PC-9 (cell line): Measurements from ENCODE around the gene CTLA4. TPM values are rescaled to one million over a fixed set of nuclear protein-coding genes. Genes with fewer than 3 reads are reported as not detected.

ENCODE experiments used
- BruUV-seq: library from RNA; stranded (reverse); fragments of 400-500 nt; replicated peaks from 2 replicates; lab custom pipeline; 2021; lab: Mats Ljungman, UMichigan
- CTCF ChIA-PET: fragments of 300-600 bp; sonication (Branson Sonifier 250); formaldehyde crosslinking; loops from one replicate; lab custom pipeline; 2022; ENCODE audit warnings: antibody characterized with exemption; lab: Charles Lee
- POLR2A ChIA-PET: fragments of 300-600 bp; sonication (Branson Sonifier 250); formaldehyde crosslinking; loops from one replicate; lab custom pipeline; 2022; ENCODE audit warnings: antibody characterized with exemption; ENCODE audit not compliant: unreplicated experiment; lab: Charles Lee
- DNase-seq, 2 experiments: peaks; one replicate each; pipeline versions ENCODE4 v3.0.0 to v3.0.0-alpha.2; 2015 to 2022; ENCODE audit warnings: mixed read lengths in 1 of 2
- H2AFZ ChIP-seq: fragments of 200-600 bp; sonication (generic); 2 replicates; pipeline ENCODE4 v1.8.1; 2017; ENCODE audit warnings: antibody characterized with exemption
- H3F3A ChIP-seq: fragments of 200-600 bp; sonication (generic); 2 replicates; pipeline ENCODE4 v1.8.1; 2017; ENCODE audit warnings: antibody characterized with exemption, mild to moderate bottlenecking, low read depth; ENCODE audit not compliant: insufficient read depth
- H3K27ac ChIP-seq: fragments of 200-600 bp; sonication (generic); 2 replicates; pipeline ENCODE4 v1.6.1; 2016; ENCODE audit warnings: mixed run types
- H3K27me3 ChIP-seq: fragments of 200-600 bp; sonication (generic); 2 replicates; pipeline ENCODE4 v1.6.1; 2016; ENCODE audit warnings: low read depth, mixed run types; ENCODE audit not compliant: insufficient read depth
- H3K36me3 ChIP-seq: fragments of 200-600 bp; sonication (generic); 2 replicates; pipeline ENCODE4 v1.6.1; 2016; ENCODE audit warnings: low read depth, mixed run types
- H3K4me1 ChIP-seq: fragments of 200-600 bp; sonication (generic); replicated peaks from 2 replicates; pipeline ENCODE4 v1.6.1; 2016; ENCODE audit warnings: mixed run types; ENCODE audit not compliant: insufficient read depth
- H3K4me2 ChIP-seq: fragments of 200-600 bp; sonication (generic); 2 replicates; pipeline ENCODE4 v1.6.1; 2017; ENCODE audit warnings: mixed run types
- H3K4me3 ChIP-seq: fragments of 200-600 bp; sonication (generic); 2 replicates; pipeline ENCODE4 v1.6.1; 2016; ENCODE audit warnings: mixed run types
- H3K79me2 ChIP-seq: fragments of 200-600 bp; sonication (generic); 2 replicates; pipeline ENCODE4 v1.6.1; 2017; ENCODE audit warnings: low read depth, mixed run types
- H3K9me2 ChIP-seq: fragments of 200-600 bp; sonication (generic); 2 replicates; pipeline ENCODE4 v1.8.1; 2017; ENCODE audit warnings: mild to moderate bottlenecking; ENCODE audit not compliant: insufficient read depth
- H3K9me3 ChIP-seq: fragments of 200-600 bp; sonication (generic); 2 replicates; pipeline ENCODE4 v1.8.1; 2016; ENCODE audit warnings: low read depth; ENCODE audit not compliant: insufficient read depth
- H4K20me1 ChIP-seq: fragments of 200-600 bp; sonication (generic); 2 replicates; pipeline ENCODE4 v1.8.1; 2017; ENCODE audit not compliant: insufficient read depth
- EZH2 ChIP-seq: fragments of 200-600 bp; sonication (generic); IDR thresholded peaks from 2 replicates; pipeline ENCODE4 v1.8.0; 2017; ENCODE audit warnings: antibody characterized with exemption, low read depth
- intact Hi-C: fragments of 100-400 bp; cut with micrococcal nuclease; formaldehyde crosslinking; loops from one replicate; pipeline ENCODE4 v1.10.0; 2022; ENCODE audit not compliant: unreplicated experiment
- total RNA-seq: library from RNA; stranded (reverse); gene quantifications from 2 replicates; pipeline ENCODE4 v1.2.3, GENCODE V29; 2021
- TF ChIP-seq, protein P1 (sequence below): fragments of 200-600 bp; sonication (generic); conservative IDR thresholded peaks from 2 replicates; pipeline ENCODE4 v1.6.1; 2017; ENCODE audit warnings: mixed run types, antibody characterized with exemption, mild to moderate bottlenecking, moderate library complexity

Gene CTLA4
- total RNA-seq, 1 experiment from 2014 or later = not detected

DNA sequence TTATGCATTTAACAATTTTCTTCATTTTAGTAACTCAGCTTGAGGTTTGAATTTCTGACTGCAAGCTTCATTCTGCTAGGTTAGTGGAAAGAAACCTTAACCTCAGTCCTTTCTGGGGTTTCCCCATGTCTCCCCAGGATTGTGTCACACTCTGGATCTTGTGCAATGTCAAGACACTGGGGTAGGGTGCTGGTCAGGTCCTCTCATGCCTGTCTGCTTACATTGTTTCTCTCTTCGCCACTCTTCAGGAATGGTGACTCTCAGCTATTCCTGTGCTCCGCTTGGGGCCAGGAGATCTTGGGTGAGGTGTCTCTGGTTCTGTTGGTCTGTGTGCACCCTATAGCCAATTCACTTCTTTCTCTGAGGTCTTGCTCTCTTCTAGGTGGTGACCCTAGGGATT is 23.9 kb downstream of the CTLA4 start:
- BruUV-seq = no TSS peak
- POLR2A ChIA-PET = no interaction called here
- no peaks in the 10 kb centered on the region for H3K27me3 ChIP-seq
- H3F3A ChIP-seq = no peaks in the 10 kb centered on the region
- no peaks in the 10 kb centered on the region for H4K20me1 ChIP-seq
- no peaks in the 10 kb centered on the region for H3K4me1 ChIP-seq
- no peaks in the 10 kb centered on the region for H3K36me3 ChIP-seq
- TF ChIP-seq EZH2 = no peak
- TF ChIP-seq, protein P1, sequence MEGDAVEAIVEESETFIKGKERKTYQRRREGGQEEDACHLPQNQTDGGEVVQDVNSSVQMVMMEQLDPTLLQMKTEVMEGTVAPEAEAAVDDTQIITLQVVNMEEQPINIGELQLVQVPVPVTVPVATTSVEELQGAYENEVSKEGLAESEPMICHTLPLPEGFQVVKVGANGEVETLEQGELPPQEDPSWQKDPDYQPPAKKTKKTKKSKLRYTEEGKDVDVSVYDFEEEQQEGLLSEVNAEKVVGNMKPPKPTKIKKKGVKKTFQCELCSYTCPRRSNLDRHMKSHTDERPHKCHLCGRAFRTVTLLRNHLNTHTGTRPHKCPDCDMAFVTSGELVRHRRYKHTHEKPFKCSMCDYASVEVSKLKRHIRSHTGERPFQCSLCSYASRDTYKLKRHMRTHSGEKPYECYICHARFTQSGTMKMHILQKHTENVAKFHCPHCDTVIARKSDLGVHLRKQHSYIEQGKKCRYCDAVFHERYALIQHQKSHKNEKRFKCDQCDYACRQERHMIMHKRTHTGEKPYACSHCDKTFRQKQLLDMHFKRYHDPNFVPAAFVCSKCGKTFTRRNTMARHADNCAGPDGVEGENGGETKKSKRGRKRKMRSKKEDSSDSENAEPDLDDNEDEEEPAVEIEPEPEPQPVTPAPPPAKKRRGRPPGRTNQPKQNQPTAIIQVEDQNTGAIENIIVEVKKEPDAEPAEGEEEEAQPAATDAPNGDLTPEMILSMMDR = no peak
- H2AFZ ChIP-seq = no peak overlapping the region
- no peak for DNase-seq
- CTCF ChIA-PET = no interaction called here
- no peak overlapping the region for H3K27ac ChIP-seq
- H3K79me2 ChIP-seq = no peaks in the 10 kb centered on the region
- no peak overlapping the region for H3K4me3 ChIP-seq
- no peaks in the 10 kb centered on the region for H3K9me3 ChIP-seq
- no peaks in the 10 kb centered on the region for H3K9me2 ChIP-seq
- intact Hi-C loops = no loop called here
- H3K4me2 ChIP-seq = no peak overlapping the region

DNA sequence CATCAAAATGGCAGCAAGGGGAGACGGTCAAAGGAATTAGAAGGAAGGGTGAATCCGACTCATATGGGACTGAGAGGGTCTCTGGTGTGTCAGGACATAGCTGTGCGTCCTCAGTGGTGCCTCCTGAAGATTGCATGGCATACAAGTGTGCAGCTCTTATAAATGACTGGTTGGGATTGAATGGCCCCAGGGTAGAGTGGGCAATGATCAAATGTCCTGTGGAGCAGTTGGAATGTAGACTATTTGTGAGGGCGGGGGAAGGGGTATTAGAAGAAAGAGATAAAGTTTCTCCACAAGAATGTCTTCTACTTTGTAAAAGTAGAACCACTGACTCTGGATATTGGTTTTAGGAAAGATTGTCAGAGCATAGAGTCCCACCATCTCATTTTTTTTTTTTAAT is 24.6 kb downstream of the CTLA4 start:
- Histone ChIP-seq H3K36me3 (no peaks in the 10 kb centered on the region), H3F3A (no peaks in the 10 kb centered on the region), H3K27me3 (no peaks in the 10 kb centered on the region), H3K9me2 (no peaks in the 10 kb centered on the region), H3K27ac (no peak overlapping the region), H3K4me2 (no peak overlapping the region), H3K4me1 (no peaks in the 10 kb centered on the region), H3K9me3 (no peaks in the 10 kb centered on the region), H2AFZ (no peak overlapping the region), H4K20me1 (no peaks in the 10 kb centered on the region), H3K4me3 (no peak overlapping the region), H3K79me2 (no peaks in the 10 kb centered on the region)
- TF ChIP-seq, protein P1 = no peak
- TF ChIP-seq EZH2 = no peak
- no peak for DNase-seq
- no TSS peak for BruUV-seq
- ChIA-PET CTCF (no interaction called here), POLR2A (no interaction called here)
- intact Hi-C loops = no loop called here

DNA sequence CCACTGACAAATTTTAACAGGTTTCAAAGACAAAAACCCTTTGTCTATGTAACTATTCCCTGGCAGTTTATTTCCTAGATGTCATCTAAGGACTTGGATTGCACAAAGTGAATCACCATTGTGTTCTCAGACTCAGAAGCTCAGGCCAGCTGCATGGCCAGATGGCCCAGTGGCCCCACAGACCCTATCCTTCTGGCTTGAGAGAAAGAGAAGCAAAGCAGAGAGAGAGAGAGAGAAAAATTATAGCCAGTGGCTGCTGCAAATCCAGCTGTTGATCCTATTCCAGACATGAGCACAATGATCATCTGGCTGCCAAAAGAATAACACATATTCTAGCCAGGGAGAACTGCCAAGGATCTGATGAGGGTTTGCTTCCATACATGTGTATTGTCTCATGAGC is 25.8 kb downstream of the CTLA4 start:
- Histone ChIP-seq H3K27me3 (no peaks in the 10 kb centered on the region), H3K9me3 (no peaks in the 10 kb centered on the region), H3K4me1 (no peaks in the 10 kb centered on the region), H3K9me2 (no peaks in the 10 kb centered on the region), H3K79me2 (no peaks in the 10 kb centered on the region), H2AFZ (no peak overlapping the region), H3K4me2 (no peak overlapping the region), H4K20me1 (no peaks in the 10 kb centered on the region), H3K4me3 (no peak overlapping the region), H3K27ac (no peak overlapping the region), H3F3A (no peaks in the 10 kb centered on the region), H3K36me3 (no peaks in the 10 kb centered on the region)
- intact Hi-C loops = no loop called here
- no TSS peak for BruUV-seq
- no peak for DNase-seq
- ChIA-PET CTCF (no interaction called here), POLR2A (no interaction called here)
- TF ChIP-seq, protein P1 = no peak
- TF ChIP-seq EZH2 = no peak
